LHCN-M2 (cell line): ENCODE measurements around the gene TAF13. TPM values are rescaled to one million over a fixed set of nuclear protein-coding genes. Genes with fewer than 3 reads are reported as not detected.
"Not testable (repeated sequence)": the region's sequence is repeated elsewhere in the genome, so short reads cannot be mapped to it uniquely, and the experiment has no call there.

Experiments used
- DNase-seq: peaks from one replicate; pipeline ENCODE4 v3.0.0-alpha.2; 2012; ENCODE audit warnings: low read depth
- total RNA-seq: library from RNA; depleted of rRNA; stranded (reverse); fragments of >200 nt; gene quantifications from 2 replicates; pipeline ENCODE4 v1.2.3, GENCODE V29; 2014; rRNA removed

Gene TAF13
- total RNA-seq, 1 experiment from 2014 or later = 67.0 TPM

- DNase-seq = no peak
Measured at GRCh38 chr1:109047339-109047738, 28.5 kb downstream of the TAF13 start.

GRCh38 chr1:109046671-109047070 lies 29.1 kb downstream of the TAF13 start:
- DNase-seq = no peak

- no peak for DNase-seq
Measured at GRCh38 chr1:109045595-109045994, 30.2 kb downstream of the TAF13 start.

- peak; percentile 95 for DNase-seq
Measured at GRCh38 chr1:109041621-109042468, 34.0 kb downstream of the TAF13 start, which contains the start of gene WDR47. Gene WDR47 (minus strand): TSS chr1:109042102. CDS start chr1:109023512, 18,590 bp downstream.

- peak; percentile 47 for DNase-seq
Measured at GRCh38 chr1:109040989-109041620, 34.7 kb downstream of the TAF13 start.

GRCh38 chr1:109040627-109040988 lies 35.2 kb downstream of the TAF13 start:
- DNase-seq = no peak

GRCh38 chr1:109034382-109034781 lies 41.4 kb downstream of the TAF13 start:
- DNase-seq = no peak

- not testable (repeated sequence) for DNase-seq
Measured at GRCh38 chr1:109029493-109029892, 46.3 kb downstream of the TAF13 start.

- DNase-seq = no peak
Measured at GRCh38 chr1:109027841-109028240, 48.0 kb downstream of the TAF13 start.

GRCh38 chr1:109025694-109026093 lies 50.1 kb downstream of the TAF13 start:
- no peak for DNase-seq

GRCh38 chr1:109024646-109025045 lies 51.2 kb downstream of the TAF13 start:
- no peak for DNase-seq

GRCh38 chr1:109020693-109021257 lies 55.0 kb downstream of the TAF13 start:
- DNase-seq = no peak

GRCh38 chr1:109017719-109018118 lies 58.1 kb downstream of the TAF13 start:
- not testable (repeated sequence) for DNase-seq

GRCh38 chr1:109017134-109017533 lies 58.7 kb downstream of the TAF13 start:
- no peak for DNase-seq

Other genes with a start within 250 kb of the TAF13 start
- gene AKNAD1, start 218.9 kb downstream of the TAF13 start, total RNA-seq = 0.58 and 2.7 TPM in 2 replicates
- gene GPSM2, start 199.0 kb downstream of the TAF13 start, total RNA-seq = 89.8 and 107 TPM in 2 replicates
- 19.4 and 21.4 TPM in 2 replicates for gene CLCC1, start 112.5 kb downstream of the TAF13 start, total RNA-seq
- gene WDR47, start 33.9 kb downstream of the TAF13 start, total RNA-seq = 22.0 and 25.3 TPM in 2 replicates
- gene TMEM167B, start 14.8 kb upstream of the TAF13 start, total RNA-seq = 14.6 and 16.5 TPM in 2 replicates
- 0.17 and 0.38 TPM in 2 replicates for gene ELAPOR1, start 38.1 kb upstream of the TAF13 start, total RNA-seq
- gene SARS1, start 137.9 kb upstream of the TAF13 start, total RNA-seq = 134 and 149 TPM in 2 replicates
- 0.06 and 0.17 TPM in 2 replicates for gene CELSR2, start 173.5 kb upstream of the TAF13 start, total RNA-seq
- 57.6 and 60.4 TPM in 2 replicates for gene PSRC1, start 207.1 kb upstream of the TAF13 start, total RNA-seq
- gene MYBPHL, start 231.0 kb upstream of the TAF13 start, total RNA-seq = 0.23 TPM in 1 of 2 replicates, not detected in the other